NOMO-1 treated with dmso at 0.1 percent for 144 hours (cell line): Measurements from ENCODE around the gene PRSS58.

Experiments
- DNase-seq: peaks from one replicate; lab custom pipeline; 2025; ENCODE audit not compliant: unreplicated experiment; lab: John Stamatoyannopoulos, UW

PRSS58 gene

DNA sequence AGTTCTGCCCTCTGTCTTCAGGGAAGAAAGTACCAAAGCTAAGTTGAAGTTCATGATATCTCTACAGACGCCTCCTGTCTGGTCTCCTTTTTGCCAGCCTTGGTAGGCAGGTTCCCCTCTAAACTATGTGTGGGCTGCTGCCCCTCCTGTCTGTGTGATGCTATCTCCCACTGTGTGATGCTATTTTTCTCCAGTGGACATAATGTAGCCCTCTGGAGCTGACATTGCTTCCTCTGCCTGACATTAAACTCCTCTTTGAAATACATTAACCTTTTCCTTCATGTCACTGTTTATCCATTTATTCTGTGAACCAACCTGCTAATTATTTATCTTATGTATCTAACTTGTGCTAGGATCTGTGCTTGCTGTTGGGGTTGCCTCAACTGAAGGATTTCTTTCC, at the start of gene PRSS58:
Gene PRSS58, minus strand, starts transcription at position 101 of the 400 bp plus-strand sequence. CDS start 351 bp downstream, outside the sequence.
- no peak for DNase-seq

- no peak for DNase-seq
These were observed 49.5 kb upstream of the PRSS58 start for GRCh38 chr7:142307246-142307900.

- DNase-seq = no peak
These were observed 45.8 kb upstream of the PRSS58 start for GRCh38 chr7:142303650-142304049.

DNA sequence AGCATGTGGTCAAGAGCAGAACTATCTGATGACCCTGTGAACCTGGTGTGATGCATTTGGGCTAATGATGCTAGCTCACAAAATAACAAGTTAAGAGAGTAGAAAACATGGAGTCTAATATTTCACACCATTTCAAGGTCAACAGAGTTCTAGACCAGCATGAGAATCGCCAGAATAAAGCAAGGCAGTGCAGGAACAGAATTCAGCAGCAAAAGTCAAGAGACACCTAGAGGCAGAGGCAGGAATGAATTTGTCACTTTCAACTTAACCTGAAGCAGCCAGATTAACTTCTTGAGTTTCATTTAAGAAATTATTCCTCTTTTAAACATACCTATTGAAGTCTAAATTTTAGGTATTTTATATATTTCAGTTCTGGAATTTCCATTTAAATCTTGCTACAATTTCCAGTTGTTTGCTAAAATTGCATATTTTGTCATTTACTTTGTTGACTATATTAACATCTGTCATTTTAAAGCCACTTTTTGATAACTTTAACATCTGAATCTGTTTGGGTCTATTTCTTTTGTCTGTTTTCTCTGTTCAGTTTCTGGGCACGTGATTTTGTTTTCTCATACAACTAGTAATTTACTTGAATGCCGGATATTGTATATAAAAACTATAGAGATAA, 44.2 kb upstream of the PRSS58 start:
- DNase-seq = no peak

- no peak for DNase-seq
These were observed 43.4 kb upstream of the PRSS58 start for GRCh38 chr7:142301299-142301698.

DNA sequence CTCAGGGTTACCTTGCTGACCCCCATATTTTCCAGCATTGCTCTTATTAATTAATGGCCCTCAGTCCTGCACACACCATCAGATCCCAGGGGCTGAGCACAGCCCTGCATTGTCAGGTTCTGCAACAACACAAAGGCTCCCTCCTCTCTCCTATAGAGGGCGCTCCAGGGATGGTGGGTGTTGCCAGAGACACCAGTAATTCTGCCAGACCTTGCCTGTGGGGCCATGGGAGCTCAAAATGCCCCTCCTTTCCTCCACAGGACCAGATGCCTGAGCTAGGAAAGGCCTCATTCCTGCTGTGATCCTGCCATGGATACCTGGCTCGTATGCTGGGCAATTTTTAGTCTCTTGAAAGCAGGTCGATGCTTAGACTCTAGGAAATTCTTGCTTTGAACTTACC, 42.8 kb upstream of the PRSS58 start:
- DNase-seq = no peak

GRCh38 chr7:142299237-142299781, 41.5 kb upstream of the PRSS58 start:
- no peak for DNase-seq

- no peak for DNase-seq
These were observed 40.8 kb upstream of the PRSS58 start for GRCh38 chr7:142298627-142299026.

GRCh38 chr7:142298009-142298408, 40.2 kb upstream of the PRSS58 start:
- no peak for DNase-seq

DNA sequence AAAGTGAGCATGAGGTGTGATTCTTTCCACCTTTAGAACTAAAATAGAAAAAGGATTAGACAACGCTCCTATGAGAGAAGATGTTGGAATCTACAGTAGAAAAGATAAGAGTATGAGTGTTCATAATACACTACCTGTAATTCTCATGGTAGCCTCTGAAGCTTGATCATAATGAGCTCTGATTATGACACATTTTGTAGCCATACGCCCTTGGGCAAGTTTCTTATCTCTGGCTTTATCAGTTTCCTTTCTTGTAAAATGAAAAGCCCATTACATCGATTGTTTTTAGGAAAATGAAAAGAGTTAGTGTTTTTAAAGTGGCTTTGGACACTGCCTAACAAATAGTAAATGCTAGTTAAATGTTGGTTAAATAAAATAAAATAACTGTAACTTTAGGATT, 22.4 kb upstream of the PRSS58 start:
- DNase-seq = no peak

DNA sequence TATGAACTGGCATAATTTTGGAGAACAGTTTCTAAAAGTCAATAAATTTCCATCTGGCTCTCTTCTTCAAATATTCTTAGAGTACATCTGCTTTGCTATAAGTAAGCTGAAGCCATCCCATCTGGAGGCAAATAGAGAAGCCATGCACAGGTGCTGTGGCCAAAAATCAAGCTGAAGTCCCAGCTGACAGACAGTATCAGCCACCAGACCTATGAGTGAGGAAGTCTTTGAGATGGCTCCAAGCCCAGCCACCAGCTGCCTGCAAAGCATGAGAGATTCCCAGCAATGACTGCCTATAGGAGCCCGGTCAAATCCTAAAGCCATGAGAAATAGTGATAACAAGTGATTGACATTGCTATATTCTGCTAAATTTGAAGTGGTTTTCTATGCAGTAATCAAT, 21.7 kb upstream of the PRSS58 start:
- no peak for DNase-seq

DNA sequence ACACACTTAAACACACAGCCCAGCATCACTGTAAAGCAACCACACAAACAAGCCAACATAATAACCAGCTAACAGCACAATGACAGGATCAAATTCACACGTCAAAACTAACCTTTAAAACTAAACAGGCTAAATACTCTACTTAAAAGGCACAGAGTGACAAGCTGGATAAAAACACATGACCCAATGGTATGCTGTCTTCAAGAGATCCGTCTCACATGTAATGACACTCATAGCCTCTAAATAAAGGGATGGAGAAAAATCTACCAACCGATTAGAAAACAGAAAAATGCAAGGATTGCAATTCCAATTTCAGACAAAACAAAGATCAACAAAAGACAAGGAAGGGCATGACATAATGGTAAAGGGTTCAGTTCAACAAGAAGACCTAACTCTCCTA, 17.2 kb upstream of the PRSS58 start:
- DNase-seq = no peak

- no peak for DNase-seq
These were observed 15.0 kb upstream of the PRSS58 start for GRCh38 chr7:142272841-142273240.

DNA sequence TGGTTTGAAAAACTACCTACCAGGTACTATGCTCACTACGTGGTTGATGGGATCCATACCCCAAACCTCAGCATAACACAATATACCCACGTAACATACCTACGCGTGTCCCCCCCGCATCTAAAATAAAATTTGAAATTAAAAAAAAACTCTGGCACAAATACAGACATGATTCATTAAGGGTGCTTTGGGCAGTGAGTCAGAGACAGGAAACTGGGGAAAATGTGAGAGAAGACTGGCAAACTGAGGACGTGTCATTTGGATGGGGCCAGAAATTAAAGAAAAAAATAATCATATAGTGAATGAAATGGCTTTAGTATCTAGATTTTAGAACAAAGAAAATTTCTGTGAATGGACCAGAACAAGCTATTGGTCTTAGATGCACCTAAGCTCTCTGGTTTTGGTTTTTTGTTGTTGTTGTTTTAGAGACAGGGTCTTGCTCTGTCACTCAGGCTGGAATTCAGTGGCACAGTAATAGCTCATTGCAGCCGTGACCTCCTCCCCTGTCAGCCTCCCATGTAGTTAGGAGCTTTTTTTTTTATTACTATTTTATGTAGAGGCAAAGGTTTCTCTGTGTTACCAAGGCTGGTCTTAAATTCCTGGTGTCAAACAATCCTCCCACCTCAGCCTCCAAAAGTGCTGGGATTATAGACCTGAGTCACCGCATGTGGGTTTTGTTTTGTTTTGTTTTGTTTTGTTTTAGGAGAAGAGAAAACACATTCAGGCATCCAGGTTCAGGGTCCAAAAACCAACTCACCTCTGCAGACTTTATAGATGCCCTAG, 5.9 kb upstream of the PRSS58 start:
- no peak for DNase-seq

GRCh38 chr7:142250705-142251104, 7.2 kb downstream of the PRSS58 start:
- no peak for DNase-seq

GRCh38 chr7:142249918-142250317, 7.9 kb downstream of the PRSS58 start:
- DNase-seq = no peak

GRCh38 chr7:142248166-142249160, 9.4 kb downstream of the PRSS58 start:
- DNase-seq = no peak

GRCh38 chr7:142243823-142244222, 14.0 kb downstream of the PRSS58 start:
- DNase-seq = no peak

- no peak for DNase-seq
These were observed 17.3 kb downstream of the PRSS58 start for GRCh38 chr7:142240546-142240945.

DNA sequence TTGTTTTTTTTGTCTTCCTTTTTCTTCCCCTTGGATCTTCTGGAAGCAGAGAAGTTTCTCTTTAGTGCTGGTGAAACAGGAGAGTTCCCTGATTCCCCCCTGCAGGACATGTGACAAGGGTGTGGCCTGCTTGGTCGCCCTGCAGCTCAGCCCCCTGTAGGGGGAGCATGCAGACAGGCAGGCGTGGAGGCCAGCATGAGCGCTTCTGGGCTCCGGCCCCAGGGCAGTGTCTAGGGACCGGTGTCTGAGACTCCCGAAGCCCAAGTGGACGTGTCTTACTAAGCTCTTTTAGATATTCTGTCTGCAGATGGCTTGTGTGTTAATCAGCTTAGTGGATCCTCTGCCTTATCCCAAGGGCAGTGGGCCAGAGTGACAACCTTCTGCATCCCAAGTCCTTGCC, 26.1 kb downstream of the PRSS58 start:
- DNase-seq = no peak
